Measurements from ENCODE around the gene OR6Q1.
"Not testable (repeated sequence)": the region's sequence is repeated elsewhere in the genome, so short reads cannot be mapped to it uniquely, and the experiment has no call there.

The OR6Q1 gene

GRCh38 chr11:58030653-58031052, at the start of gene OR6Q1:
OR6Q1 (plus strand) TSS chr11:58030953; CDS start chr11:58030953, 0 bp downstream.
- DNase-seq = no peak

- DNase-seq = no peak
Measured at GRCh38 chr11:57981536-57981935, 49.2 kb upstream of the OR6Q1 start.

GRCh38 chr11:57982776-57983175, 48.0 kb upstream of the OR6Q1 start:
- DNase-seq = no peak

GRCh38 chr11:57983191-57983590, 47.6 kb upstream of the OR6Q1 start:
- no peak for DNase-seq

GRCh38 chr11:57999523-57999922, 31.2 kb upstream of the OR6Q1 start:
- DNase-seq = not testable (repeated sequence)

GRCh38 chr11:58000021-58000420, 30.7 kb upstream of the OR6Q1 start:
- not testable (repeated sequence) for DNase-seq

- no peak for DNase-seq
Measured at GRCh38 chr11:58000699-58001098, 30.1 kb upstream of the OR6Q1 start.

GRCh38 chr11:58003036-58003435, 27.7 kb upstream of the OR6Q1 start:
- no peak for DNase-seq

GRCh38 chr11:58003591-58003990, 27.2 kb upstream of the OR6Q1 start:
- DNase-seq = no peak

GRCh38 chr11:58004664-58005063, 26.1 kb upstream of the OR6Q1 start:
- no peak for DNase-seq

- DNase-seq = no peak
Measured at GRCh38 chr11:58006940-58007339, 23.8 kb upstream of the OR6Q1 start.

GRCh38 chr11:58011771-58012170, 19.0 kb upstream of the OR6Q1 start:
- DNase-seq = no peak

GRCh38 chr11:58023435-58023931, 7.3 kb upstream of the OR6Q1 start, which contains the start of gene OR9Q1:
OR9Q1 (plus strand) TSS chr11:58023881; CDS start chr11:58179445, 155,564 bp downstream.
- DNase-seq = no peak

- no peak for DNase-seq
Measured at GRCh38 chr11:58024601-58025091, 6.1 kb upstream of the OR6Q1 start.

- no peak for DNase-seq
Measured at GRCh38 chr11:58027341-58027740, 3.4 kb upstream of the OR6Q1 start.

- DNase-seq = no peak
Measured at GRCh38 chr11:58028687-58029411, 1.9 kb upstream of the OR6Q1 start.

- DNase-seq = no peak
Measured at GRCh38 chr11:58034471-58034870, 3.7 kb downstream of the OR6Q1 start.

GRCh38 chr11:58039589-58039988, 8.8 kb downstream of the OR6Q1 start:
- no peak for DNase-seq

GRCh38 chr11:58043379-58043778, 12.6 kb downstream of the OR6Q1 start:
- no peak for DNase-seq

- no peak for DNase-seq
Measured at GRCh38 chr11:58046231-58046630, 15.5 kb downstream of the OR6Q1 start.

GRCh38 chr11:58047818-58048217, 17.1 kb downstream of the OR6Q1 start:
- no peak for DNase-seq

- no peak for DNase-seq
Measured at GRCh38 chr11:58055806-58056401, 25.2 kb downstream of the OR6Q1 start.

GRCh38 chr11:58057481-58057880, 26.7 kb downstream of the OR6Q1 start:
- DNase-seq = no peak
